K562 (cell line): ENCODE results near the gene PACC1. TPM values are rescaled to one million over a fixed set of nuclear protein-coding genes. Genes with fewer than 3 reads are reported as not detected.

Experiments
- CREB3L1 ChIP-seq: fragments of 450-650 bp; IDR thresholded peaks from 2 replicates; pipeline ENCODE4 v1.6.1; 2014; ENCODE audit warnings: low read depth, mild to moderate bottlenecking, moderate library complexity, borderline replicate concordance
- E2F1 ChIP-seq: sonication (generic); formaldehyde crosslinking; IDR thresholded peaks from 2 replicates; pipeline ENCODE4 v1.8.1; 2023; ENCODE audit warnings: mild to moderate bottlenecking, missing genetic modification reagents, moderate library complexity
- HOMEZ ChIP-seq: fragments of 250-450 bp; sonication (Bioruptor Pico); IDR thresholded peaks from 2 replicates; pipeline ENCODE4 v1.4.0; 2020; ENCODE audit warnings: mild to moderate bottlenecking, moderate library complexity
- NR2C1 ChIP-seq, 2 experiments: fragments of 450-650 bp; IDR thresholded peaks; 2 replicates each; pipeline ENCODE4 v1.6.1; 2017; ENCODE audit warnings: mild to moderate bottlenecking in 2 of 2, antibody characterized with exemption in 1 of 2, inconsistent platforms in 1 of 2, missing compliant biosample characterization in 1 of 2, missing genetic modification characterization in 1 of 2
- PRDM10 ChIP-seq: fragments of 450-650 bp; IDR thresholded peaks from 2 replicates; pipeline ENCODE4 v1.6.1; 2018; ENCODE audit not compliant: partially characterized antibody
- TOE1 ChIP-seq, 2 experiments: fragments of 450-650 bp in 1 of 2; sonication (generic) in 1 of 2; formaldehyde crosslinking in 1 of 2; IDR thresholded peaks; 2 replicates each; pipeline versions ENCODE4 v1.7.1 to v1.8.0; 2016 to 2022; ENCODE audit warnings: borderline replicate concordance in 2 of 2, mild to moderate bottlenecking in 2 of 2, antibody characterized with exemption in 1 of 2, inconsistent platforms in 1 of 2, low read depth in 1 of 2, missing genetic modification reagents in 1 of 2, moderate library complexity in 1 of 2
- USF2 ChIP-seq: sonication (generic); formaldehyde crosslinking; IDR thresholded peaks from 2 replicates; pipeline ENCODE4 v1.5.0; 2020; ENCODE audit warnings: missing genetic modification reagents
- XRCC5 ChIP-seq: fragments of 200-400 bp; formaldehyde crosslinking; IDR thresholded peaks from 2 replicates; pipeline ENCODE4 v1.6.1; 2017; ENCODE audit warnings: low read depth, mild to moderate bottlenecking, low read length
- ZMIZ1 ChIP-seq, 2 experiments: fragments of 150-350 bp in 1 of 2; IDR thresholded peaks; 2 replicates each; pipeline ENCODE4 v1.6.1; 2012 to 2016; ENCODE audit warnings: low read depth in 2 of 2, low read length in 2 of 2, mild to moderate bottlenecking in 1 of 2, moderate library complexity in 1 of 2
- ZNF175 ChIP-seq: fragments of 200-800 bp; sonication (Bioruptor generic); IDR thresholded peaks from 2 replicates; pipeline ENCODE4 v1.6.1; 2016; ENCODE audit warnings: low read depth, mild to moderate bottlenecking, missing genetic modification characterization, missing compliant biosample characterization
- ZNF282 ChIP-seq: sonication (generic); formaldehyde crosslinking; IDR thresholded peaks from 2 replicates; pipeline ENCODE4 v1.8.1; 2023; ENCODE audit warnings: missing genetic modification reagents
- polyA plus RNA-seq, 8 experiments: library from polyadenylated mRNA; depleted of rRNA in 4 of 8; stranded (reverse) in 5 of 8; unstranded in 3 of 8; fragments of >200 nt; fragmentation: Nextera tagmentation in 2 of 8; fragmentation: Illumina TruSeq in 1 of 8; extraction: Ambion mirVana in 2 of 8; extraction: Trizol in 1 of 8; gene quantifications; 2 replicates each; pipeline versions ENCODE4 v1.2.1 to v1.2.3, GENCODE V29; 2011 to 2014; ENCODE audit warnings: inconsistent platforms in 1 of 8, missing spikeins in 1 of 8
- total RNA-seq, 7 experiments: library from RNA; depleted of rRNA in 6 of 7; stranded (reverse); fragments of >200 nt in 6 of 7; fragmentation: Illumina TruSeq in 2 of 7; extraction: Trizol in 2 of 7; gene quantifications; 2 replicates each; pipeline versions ENCODE4 v1.2.1 to v1.2.3, GENCODE V29; 2011 to 2021; ENCODE audit warnings: low replicate concordance in 1 of 7

The PACC1 gene
- total and polyA plus RNA-seq, 9 of the 15 experiments (the other 6 are each of a cell fraction or from before 2014, with no cell fraction given), result 7.1 to 19.3 (median 14.9) TPM

- peak; percentile 21 for TF ChIP-seq PRDM10
- TF ChIP-seq ZMIZ1 (IDR thresholded peaks at IDR 0.05; ENCODE audit: low read depth in 2 of 2, low read length in 2 of 2), result peak in 1 of 2 experiments; percentile 47; a peak in 1 of 4 replicates
- TF ChIP-seq USF2 (CRISPR knock-in tag), result peak; percentile 91
- TF ChIP-seq ZNF282 (CRISPR knock-in tag), result no peak
- TF ChIP-seq NR2C1 (IDR thresholded peaks at IDR 0.05), result peak; percentile 69
- TF ChIP-seq NR2C1 (tag; IDR thresholded peaks at IDR 0.05), result peak; percentile 78
- TF ChIP-seq CREB3L1, result peak; percentile 88
- no peak for TF ChIP-seq ZNF175
- TF ChIP-seq E2F1 (CRISPR knock-in tag), result peak; percentile 34
- TF ChIP-seq TOE1 (IDR thresholded peaks at IDR 0.05; ENCODE audit: borderline replicate concordance), result peak; percentile 67; the same call in 1 of the 2 replicates
- TF ChIP-seq TOE1 (CRISPR knock-in tag; IDR thresholded peaks at IDR 0.05; ENCODE audit: borderline replicate concordance, low read depth), result no peak; the same call in 1 of the 2 replicates
- TF ChIP-seq XRCC5, result peak; percentile 66; the same call in 1 of the 2 replicates
- no peak for TF ChIP-seq HOMEZ (CRISPR knock-in tag)
These were observed at the start of gene PACC1 (continued) for GRCh38 chr1:212414328-212415106.
